ENCODE measurements around the gene ST8SIA4.
A peak's percentile ranks its signal among the peaks of the same experiment; 100 is the strongest.

Gene ST8SIA4

GRCh38 chr5:100802208-100802607 lies 100.9 kb downstream of the ST8SIA4 start:
- H3K4me1 ChIP-seq (ENCODE audit: control insufficient read depth, insufficient read depth, low read length), result no peaks in the 10 kb centered on the region
- H3K27ac ChIP-seq (ENCODE audit: insufficient read depth, low read depth, low read length, poor library complexity, severe bottlenecking), result no peak overlapping the region
- 86 to 100% methylated on average over 2 of the region's 2 CpGs for WGBS, 2 experiments
- no peaks in the 10 kb centered on the region for H3K27me3 ChIP-seq (ENCODE audit: control insufficient read depth, insufficient read depth, low read length, poor library complexity, severe bottlenecking)
- H3K36me3 ChIP-seq (ENCODE audit: control insufficient read depth, insufficient read depth, low read length), result no peaks in the 10 kb centered on the region
- H3K9me3 ChIP-seq (ENCODE audit: control insufficient read depth, low read length), result no peaks in the 10 kb centered on the region
- no peak overlapping the region for H3K4me3 ChIP-seq (ENCODE audit: insufficient read depth, low read depth, low read length)

- Histone ChIP-seq H3K4me3 (ENCODE audit: insufficient read depth, low read depth, low read length) (no peak overlapping the region), H3K27me3 (ENCODE audit: control insufficient read depth, insufficient read depth, low read length, poor library complexity, severe bottlenecking) (no peaks in the 10 kb centered on the region), H3K4me1 (ENCODE audit: control insufficient read depth, insufficient read depth, low read length) (no peaks in the 10 kb centered on the region), H3K27ac (ENCODE audit: insufficient read depth, low read depth, low read length, poor library complexity, severe bottlenecking) (no peak overlapping the region), H3K36me3 (ENCODE audit: control insufficient read depth, insufficient read depth, low read length) (no peaks in the 10 kb centered on the region), H3K9me3 (ENCODE audit: control insufficient read depth, low read length) (no peaks in the 10 kb centered on the region)
- WGBS, 2 experiments, result 91 to 94% methylated on average over 5 of the region's 5 CpGs
Measured at GRCh38 chr5:100800562-100800961, 102.5 kb downstream of the ST8SIA4 start.

GRCh38 chr5:100799166-100799565 lies 103.9 kb downstream of the ST8SIA4 start:
- Histone ChIP-seq H3K27ac (ENCODE audit: insufficient read depth, low read depth, low read length, poor library complexity, severe bottlenecking) (no peak overlapping the region), H3K9me3 (ENCODE audit: control insufficient read depth, low read length) (no peaks in the 10 kb centered on the region), H3K27me3 (ENCODE audit: control insufficient read depth, insufficient read depth, low read length, poor library complexity, severe bottlenecking) (no peaks in the 10 kb centered on the region), H3K4me3 (ENCODE audit: insufficient read depth, low read depth, low read length) (no peak overlapping the region), H3K4me1 (ENCODE audit: control insufficient read depth, insufficient read depth, low read length) (no peaks in the 10 kb centered on the region), H3K36me3 (ENCODE audit: control insufficient read depth, insufficient read depth, low read length) (no peaks in the 10 kb centered on the region)
- WGBS, 2 experiments, result 86 to 98% methylated on average over 2 of the region's 2 CpGs

GRCh38 chr5:100797861-100798260 lies 105.2 kb downstream of the ST8SIA4 start:
- no peaks in the 10 kb centered on the region for H3K4me1 ChIP-seq (ENCODE audit: control insufficient read depth, insufficient read depth, low read length)
- H3K4me3 ChIP-seq (ENCODE audit: insufficient read depth, low read depth, low read length), result no peak overlapping the region
- no peak overlapping the region for H3K27ac ChIP-seq (ENCODE audit: insufficient read depth, low read depth, low read length, poor library complexity, severe bottlenecking)
- no peaks in the 10 kb centered on the region for H3K36me3 ChIP-seq (ENCODE audit: control insufficient read depth, insufficient read depth, low read length)
- no peaks in the 10 kb centered on the region for H3K27me3 ChIP-seq (ENCODE audit: control insufficient read depth, insufficient read depth, low read length, poor library complexity, severe bottlenecking)
- H3K9me3 ChIP-seq (ENCODE audit: control insufficient read depth, low read length), result no peaks in the 10 kb centered on the region
- WGBS, 2 experiments, result 90 to 92% methylated on average over 2 of the region's 2 CpGs

GRCh38 chr5:100796851-100797250 lies 106.2 kb downstream of the ST8SIA4 start:
- Histone ChIP-seq H3K27me3 (ENCODE audit: control insufficient read depth, insufficient read depth, low read length, poor library complexity, severe bottlenecking) (no peaks in the 10 kb centered on the region), H3K4me1 (ENCODE audit: control insufficient read depth, insufficient read depth, low read length) (no peaks in the 10 kb centered on the region), H3K36me3 (ENCODE audit: control insufficient read depth, insufficient read depth, low read length) (no peaks in the 10 kb centered on the region), H3K4me3 (ENCODE audit: insufficient read depth, low read depth, low read length) (no peak overlapping the region), H3K9me3 (ENCODE audit: control insufficient read depth, low read length) (no peaks in the 10 kb centered on the region), H3K27ac (ENCODE audit: insufficient read depth, low read depth, low read length, poor library complexity, severe bottlenecking) (no peak overlapping the region)
- 90 to 98% methylated on average over 2 to 3 of the region's 3 CpGs for WGBS, 2 experiments

- Histone ChIP-seq H3K9me3 (ENCODE audit: control insufficient read depth, low read length) (no peaks in the 10 kb centered on the region), H3K4me3 (ENCODE audit: insufficient read depth, low read depth, low read length) (no peak overlapping the region), H3K4me1 (ENCODE audit: control insufficient read depth, insufficient read depth, low read length) (peaks cover 6% of the 10 kb centered on the region), H3K36me3 (ENCODE audit: control insufficient read depth, insufficient read depth, low read length) (no peaks in the 10 kb centered on the region), H3K27ac (ENCODE audit: insufficient read depth, low read depth, low read length, poor library complexity, severe bottlenecking) (no peak overlapping the region), H3K27me3 (ENCODE audit: control insufficient read depth, insufficient read depth, low read length, poor library complexity, severe bottlenecking) (no peaks in the 10 kb centered on the region)
- WGBS, 2 experiments, result 89 to 92% methylated on average over 4 of the region's 4 CpGs
Measured at GRCh38 chr5:100794844-100795243, 108.2 kb downstream of the ST8SIA4 start.

GRCh38 chr5:100794218-100794617 lies 108.9 kb downstream of the ST8SIA4 start:
- Histone ChIP-seq H3K9me3 (ENCODE audit: control insufficient read depth, low read length) (no peaks in the 10 kb centered on the region), H3K27ac (ENCODE audit: insufficient read depth, low read depth, low read length, poor library complexity, severe bottlenecking) (no peak overlapping the region), H3K4me3 (ENCODE audit: insufficient read depth, low read depth, low read length) (no peak overlapping the region), H3K27me3 (ENCODE audit: control insufficient read depth, insufficient read depth, low read length, poor library complexity, severe bottlenecking) (no peaks in the 10 kb centered on the region), H3K36me3 (ENCODE audit: control insufficient read depth, insufficient read depth, low read length) (no peaks in the 10 kb centered on the region), H3K4me1 (ENCODE audit: control insufficient read depth, insufficient read depth, low read length) (peaks cover 6% of the 10 kb centered on the region)
- WGBS, 2 experiments, result 92 to 96% methylated on average over 3 of the region's 3 CpGs

GRCh38 chr5:100792781-100793180 lies 110.3 kb downstream of the ST8SIA4 start:
- Histone ChIP-seq H3K27me3 (ENCODE audit: control insufficient read depth, insufficient read depth, low read length, poor library complexity, severe bottlenecking) (no peaks in the 10 kb centered on the region), H3K4me1 (ENCODE audit: control insufficient read depth, insufficient read depth, low read length) (peaks cover 6% of the 10 kb centered on the region), H3K36me3 (ENCODE audit: control insufficient read depth, insufficient read depth, low read length) (no peaks in the 10 kb centered on the region), H3K4me3 (ENCODE audit: insufficient read depth, low read depth, low read length) (no peak overlapping the region), H3K27ac (ENCODE audit: insufficient read depth, low read depth, low read length, poor library complexity, severe bottlenecking) (no peak overlapping the region), H3K9me3 (ENCODE audit: control insufficient read depth, low read length) (no peaks in the 10 kb centered on the region)
- WGBS, 2 experiments, result 19 to 61% methylated on average over 2 to 3 of the region's 3 CpGs

- no peaks in the 10 kb centered on the region for H3K9me3 ChIP-seq (ENCODE audit: control insufficient read depth, low read length)
- no peaks in the 10 kb centered on the region for H3K36me3 ChIP-seq (ENCODE audit: control insufficient read depth, insufficient read depth, low read length)
- no peak overlapping the region for H3K27ac ChIP-seq (ENCODE audit: insufficient read depth, low read depth, low read length, poor library complexity, severe bottlenecking)
- no peaks in the 10 kb centered on the region for H3K27me3 ChIP-seq (ENCODE audit: control insufficient read depth, insufficient read depth, low read length, poor library complexity, severe bottlenecking)
- H3K4me3 ChIP-seq (ENCODE audit: insufficient read depth, low read depth, low read length), result no peak overlapping the region
- WGBS, 2 experiments, result 85 to 97% methylated on average over 1 of the region's 2 CpGs
- H3K4me1 ChIP-seq (ENCODE audit: control insufficient read depth, insufficient read depth, low read length), result peaks cover 6% of the 10 kb centered on the region
Measured at GRCh38 chr5:100791391-100791790, 111.7 kb downstream of the ST8SIA4 start.

GRCh38 chr5:100790951-100791350 lies 112.1 kb downstream of the ST8SIA4 start:
- H3K36me3 ChIP-seq (ENCODE audit: control insufficient read depth, insufficient read depth, low read length), result no peaks in the 10 kb centered on the region
- peaks cover 6% of the 10 kb centered on the region for H3K4me1 ChIP-seq (ENCODE audit: control insufficient read depth, insufficient read depth, low read length)
- H3K27me3 ChIP-seq (ENCODE audit: control insufficient read depth, insufficient read depth, low read length, poor library complexity, severe bottlenecking), result no peaks in the 10 kb centered on the region
- no peak overlapping the region for H3K27ac ChIP-seq (ENCODE audit: insufficient read depth, low read depth, low read length, poor library complexity, severe bottlenecking)
- WGBS, 2 experiments, result 87 to 94% methylated on average over 2 of the region's 2 CpGs
- no peak overlapping the region for H3K4me3 ChIP-seq (ENCODE audit: insufficient read depth, low read depth, low read length)
- H3K9me3 ChIP-seq (ENCODE audit: control insufficient read depth, low read length), result no peaks in the 10 kb centered on the region

- WGBS, 2 experiments, result 33 to 40% methylated on average over 4 of the region's 4 CpGs
Measured at GRCh38 chr5:100790170-100790665, 112.9 kb downstream of the ST8SIA4 start.

More at GRCh38 chr5:100790170-100790665, 112.9 kb downstream of the ST8SIA4 start:
- Histone ChIP-seq H3K4me3 (ENCODE audit: insufficient read depth, low read depth, low read length) (no peak overlapping the region), H3K27ac (ENCODE audit: insufficient read depth, low read depth, low read length, poor library complexity, severe bottlenecking) (peak overlapping the region; percentile 57), H3K4me1 (ENCODE audit: control insufficient read depth, insufficient read depth, low read length) (peaks cover 6% of the 10 kb centered on the region), H3K36me3 (ENCODE audit: control insufficient read depth, insufficient read depth, low read length) (no peaks in the 10 kb centered on the region), H3K27me3 (ENCODE audit: control insufficient read depth, insufficient read depth, low read length, poor library complexity, severe bottlenecking) (no peaks in the 10 kb centered on the region), H3K9me3 (ENCODE audit: control insufficient read depth, low read length) (no peaks in the 10 kb centered on the region)

Measured in ectodermal cell (in vitro differentiated cells).